Gastrocnemius medialis (tissue), 4 donors: Measurements from ENCODE around the gene KRTAP1-5.

ENCODE experiments used
- POLR2A ChIP-seq, 2 donors: fragments of 450-650 bp; IDR thresholded peaks; one replicate each; pipeline ENCODE4 v1.6.1; 2017; ENCODE audit warnings: antibody characterized with exemption in 2 of 2, mild to moderate bottlenecking in 2 of 2, moderate library complexity in 2 of 2
- TF ChIP-seq, protein P1 (sequence below), 5 experiments: fragments of 450-650 bp in 3 of 5; fragments of 200-600 bp in 2 of 5; sonication (generic) in 2 of 5; IDR thresholded peaks in 4 of 5; conservative IDR thresholded peaks in 1 of 5; 1 replicate in 4 of 5; 2 replicates in 1 of 5; pipeline ENCODE4 v1.5.1; 2016 to 2019; ENCODE audit warnings: antibody characterized with exemption in 5 of 5, mild to moderate bottlenecking in 3 of 5, moderate library complexity in 3 of 5

GRCh38 chr17:41052566-41052965 lies 25.6 kb upstream of the KRTAP1-5 start:
- TF ChIP-seq, protein P1, sequence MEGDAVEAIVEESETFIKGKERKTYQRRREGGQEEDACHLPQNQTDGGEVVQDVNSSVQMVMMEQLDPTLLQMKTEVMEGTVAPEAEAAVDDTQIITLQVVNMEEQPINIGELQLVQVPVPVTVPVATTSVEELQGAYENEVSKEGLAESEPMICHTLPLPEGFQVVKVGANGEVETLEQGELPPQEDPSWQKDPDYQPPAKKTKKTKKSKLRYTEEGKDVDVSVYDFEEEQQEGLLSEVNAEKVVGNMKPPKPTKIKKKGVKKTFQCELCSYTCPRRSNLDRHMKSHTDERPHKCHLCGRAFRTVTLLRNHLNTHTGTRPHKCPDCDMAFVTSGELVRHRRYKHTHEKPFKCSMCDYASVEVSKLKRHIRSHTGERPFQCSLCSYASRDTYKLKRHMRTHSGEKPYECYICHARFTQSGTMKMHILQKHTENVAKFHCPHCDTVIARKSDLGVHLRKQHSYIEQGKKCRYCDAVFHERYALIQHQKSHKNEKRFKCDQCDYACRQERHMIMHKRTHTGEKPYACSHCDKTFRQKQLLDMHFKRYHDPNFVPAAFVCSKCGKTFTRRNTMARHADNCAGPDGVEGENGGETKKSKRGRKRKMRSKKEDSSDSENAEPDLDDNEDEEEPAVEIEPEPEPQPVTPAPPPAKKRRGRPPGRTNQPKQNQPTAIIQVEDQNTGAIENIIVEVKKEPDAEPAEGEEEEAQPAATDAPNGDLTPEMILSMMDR (IDR thresholded peaks at IDR 0.05 in 4 of 5, conservative IDR thresholded peaks at IDR 0.05 in 1 of 5), result no peak
- no peak for TF ChIP-seq POLR2A (IDR thresholded peaks at IDR 0.05)
